Measurements from ENCODE around the gene NADK2.

DNA sequence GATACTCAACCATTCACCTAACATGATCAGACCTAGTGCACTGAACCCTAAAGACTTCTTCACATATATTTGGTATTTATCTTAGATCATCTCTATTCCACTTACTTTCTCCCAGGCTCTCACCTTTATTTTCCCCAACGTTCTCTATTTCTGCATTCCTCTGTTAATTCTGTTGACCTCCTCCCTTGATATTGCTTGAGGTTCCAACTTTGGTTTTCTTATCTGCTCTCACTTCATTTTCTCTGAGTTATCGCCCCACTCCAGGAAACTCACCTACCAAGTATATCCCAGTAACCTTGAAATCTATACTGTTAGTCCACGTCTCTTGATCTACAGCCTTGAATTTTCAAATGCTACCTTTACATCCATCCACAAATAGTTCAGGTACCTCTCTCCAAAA, 9.2 kb downstream of the NADK2 start:
- TF ChIP-seq REST (IDR thresholded peaks at IDR 0.05; ENCODE audit: insufficient replicate concordance, low read depth) (no peak), CTCF (IDR thresholded peaks at IDR 0.05; ENCODE audit: insufficient read depth, low read length) (no peak)

Data from HL-60 (cell line).